Measurements from ENCODE around the gene VARS1.
"Not testable (repeated sequence)": the region's sequence is repeated elsewhere in the genome, so short reads cannot be mapped to it uniquely, and the experiment has no call there.

VARS1 gene

DNA sequence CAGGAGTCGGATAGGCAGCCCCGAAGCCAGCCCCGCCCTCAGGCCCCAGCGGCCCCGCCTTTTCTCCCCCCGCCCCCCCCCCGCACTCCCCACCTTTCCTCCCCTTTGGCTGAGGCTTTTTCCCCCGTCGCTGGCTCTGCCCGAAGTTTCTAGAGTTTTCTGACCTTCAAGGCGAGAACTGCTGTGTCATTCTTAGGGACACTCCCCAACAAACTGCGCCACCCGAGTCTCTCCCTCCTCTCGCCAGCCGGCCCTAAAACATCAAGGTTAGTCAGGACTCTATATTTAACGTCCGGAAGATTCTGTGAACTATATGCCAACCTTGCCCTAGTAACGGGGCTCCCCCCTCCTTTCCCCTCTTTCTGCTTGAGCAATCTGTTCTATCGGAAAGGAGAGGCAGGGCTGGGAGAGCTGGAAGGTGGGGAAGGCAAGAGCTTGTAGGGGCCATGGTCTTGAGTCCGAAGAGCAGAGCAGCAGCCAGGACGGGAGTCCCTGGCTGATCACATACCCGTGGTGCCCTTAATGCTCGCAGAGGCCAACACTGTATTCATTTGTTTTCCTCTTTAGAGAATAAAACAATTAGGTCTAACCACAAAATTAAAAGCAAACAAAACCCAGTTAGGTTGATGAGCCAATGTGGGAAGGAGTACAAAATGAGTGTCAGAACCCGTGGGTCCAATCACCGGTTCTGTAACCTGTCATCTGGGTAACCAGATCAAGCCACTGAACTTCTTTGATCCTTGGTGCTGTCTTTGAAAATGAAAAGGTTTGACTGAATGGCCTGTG lies 26.7 kb upstream of the VARS1 start:
- peak; percentile 77 for DNase-seq (ENCODE audit: low spot score)

DNA sequence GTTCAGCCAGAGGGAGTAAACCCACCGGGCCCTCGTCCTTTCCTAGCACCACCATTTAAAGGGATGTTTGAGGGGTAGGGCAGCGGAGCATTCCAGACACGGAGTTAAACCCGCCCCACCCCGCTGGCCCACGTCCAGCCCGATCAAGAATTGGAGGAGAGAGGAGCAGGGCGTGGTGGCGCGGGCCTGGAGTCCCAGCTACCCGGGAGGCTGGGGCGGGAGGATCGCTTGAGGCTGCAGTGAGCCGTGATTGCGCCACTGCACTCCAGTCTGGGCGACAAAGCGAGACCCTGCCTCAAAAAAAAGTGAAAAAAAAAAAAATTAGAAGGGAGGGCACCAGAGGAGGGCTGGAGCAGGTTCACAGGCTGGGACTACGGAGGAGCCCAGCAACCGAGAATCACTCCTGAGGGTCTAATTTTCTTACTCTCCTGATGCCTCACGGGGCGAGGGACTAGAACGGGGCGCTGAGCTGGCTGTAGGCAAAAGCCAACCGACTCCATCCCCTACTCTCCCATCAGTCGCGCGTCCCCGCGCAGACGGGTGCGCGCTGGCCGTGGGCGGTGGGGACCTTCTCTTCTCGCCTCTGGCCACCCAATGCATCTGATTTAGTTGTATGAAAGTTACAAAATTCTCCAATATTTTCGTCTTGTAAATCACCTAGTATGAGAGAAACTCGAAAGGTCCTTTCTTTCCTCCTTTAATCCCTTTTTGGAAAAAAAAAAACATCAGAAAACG lies 25.9 kb upstream of the VARS1 start:
- peak; percentile 58 for DNase-seq (ENCODE audit: low spot score)

- DNase-seq (ENCODE audit: low spot score), result not testable (repeated sequence)
Measured at GRCh38 chr6:31820399-31820798, 24.8 kb upstream of the VARS1 start.

DNA sequence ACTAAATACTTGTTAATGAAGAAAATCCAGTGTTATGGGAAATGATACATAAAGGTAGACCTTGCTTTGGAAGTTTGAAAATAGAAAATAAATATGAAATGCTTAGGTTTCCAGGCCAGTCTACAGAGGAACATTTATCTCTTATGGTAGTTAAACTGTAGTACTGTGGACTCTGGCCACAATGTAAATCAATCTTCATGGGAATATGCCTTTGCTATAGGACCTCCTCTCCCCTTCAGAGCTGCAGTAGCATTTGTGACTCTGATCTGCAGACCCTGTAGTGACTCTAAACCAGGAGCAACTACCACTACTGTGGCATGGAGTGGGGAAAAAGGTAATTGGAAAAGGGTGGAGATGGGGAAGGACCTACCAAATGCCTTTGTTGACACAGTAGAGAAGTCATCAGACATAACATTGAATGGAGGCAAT lies 24.3 kb upstream of the VARS1 start:
- no peak for DNase-seq (ENCODE audit: low spot score)

DNA sequence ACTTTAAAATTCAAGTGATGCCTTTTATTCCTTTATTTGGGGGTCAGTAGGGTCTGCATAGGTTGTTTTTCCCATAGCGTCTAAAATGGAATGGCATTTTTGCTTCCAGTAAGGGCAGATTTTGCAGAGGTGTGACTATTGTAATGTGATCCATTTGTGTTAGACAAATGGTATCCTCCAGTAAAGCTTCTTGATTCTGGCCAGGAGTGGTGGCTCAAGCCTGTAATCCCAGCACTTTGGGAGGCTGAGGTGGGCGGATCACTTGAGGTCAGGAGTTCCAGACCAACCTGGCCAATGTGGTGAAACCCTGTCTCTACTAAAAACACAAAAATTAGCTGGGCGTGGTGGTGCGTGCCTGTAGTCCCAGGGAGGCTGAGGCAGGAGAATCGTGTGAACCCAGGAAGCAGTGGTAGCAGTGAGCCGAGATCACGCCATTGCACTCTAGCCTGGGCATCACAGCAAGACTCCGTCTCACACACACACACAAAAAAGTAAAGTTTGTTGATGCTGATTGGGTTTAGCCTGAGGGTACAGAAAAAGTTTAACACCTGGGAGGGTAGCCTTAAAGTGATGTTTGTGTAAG lies 22.5 kb upstream of the VARS1 start:
- DNase-seq (ENCODE audit: low spot score), result not testable (repeated sequence)

DNA sequence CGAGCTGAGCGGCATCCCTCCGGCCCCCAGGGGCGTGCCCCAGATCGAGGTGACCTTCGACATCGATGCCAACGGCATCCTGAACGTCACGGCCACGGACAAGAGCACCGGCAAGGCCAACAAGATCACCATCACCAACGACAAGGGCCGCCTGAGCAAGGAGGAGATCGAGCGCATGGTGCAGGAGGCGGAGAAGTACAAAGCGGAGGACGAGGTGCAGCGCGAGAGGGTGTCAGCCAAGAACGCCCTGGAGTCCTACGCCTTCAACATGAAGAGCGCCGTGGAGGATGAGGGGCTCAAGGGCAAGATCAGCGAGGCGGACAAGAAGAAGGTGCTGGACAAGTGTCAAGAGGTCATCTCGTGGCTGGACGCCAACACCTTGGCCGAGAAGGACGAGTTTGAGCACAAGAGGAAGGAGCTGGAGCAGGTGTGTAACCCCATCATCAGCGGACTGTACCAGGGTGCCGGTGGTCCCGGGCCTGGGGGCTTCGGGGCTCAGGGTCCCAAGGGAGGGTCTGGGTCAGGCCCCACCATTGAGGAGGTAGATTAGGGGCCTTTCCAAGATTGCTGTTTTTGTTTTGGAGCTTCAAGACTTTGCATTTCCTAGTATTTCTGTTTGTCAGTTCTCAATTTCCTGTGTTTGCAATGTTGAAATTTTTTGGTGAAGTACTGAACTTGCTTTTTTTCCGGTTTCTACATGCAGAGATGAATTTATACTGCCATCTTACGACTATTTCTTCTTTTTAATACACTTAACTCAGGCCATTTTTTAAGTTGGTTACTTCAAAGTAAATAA lies 21.8 kb upstream of the VARS1 start:
- not testable (repeated sequence) for DNase-seq (ENCODE audit: low spot score)

DNA sequence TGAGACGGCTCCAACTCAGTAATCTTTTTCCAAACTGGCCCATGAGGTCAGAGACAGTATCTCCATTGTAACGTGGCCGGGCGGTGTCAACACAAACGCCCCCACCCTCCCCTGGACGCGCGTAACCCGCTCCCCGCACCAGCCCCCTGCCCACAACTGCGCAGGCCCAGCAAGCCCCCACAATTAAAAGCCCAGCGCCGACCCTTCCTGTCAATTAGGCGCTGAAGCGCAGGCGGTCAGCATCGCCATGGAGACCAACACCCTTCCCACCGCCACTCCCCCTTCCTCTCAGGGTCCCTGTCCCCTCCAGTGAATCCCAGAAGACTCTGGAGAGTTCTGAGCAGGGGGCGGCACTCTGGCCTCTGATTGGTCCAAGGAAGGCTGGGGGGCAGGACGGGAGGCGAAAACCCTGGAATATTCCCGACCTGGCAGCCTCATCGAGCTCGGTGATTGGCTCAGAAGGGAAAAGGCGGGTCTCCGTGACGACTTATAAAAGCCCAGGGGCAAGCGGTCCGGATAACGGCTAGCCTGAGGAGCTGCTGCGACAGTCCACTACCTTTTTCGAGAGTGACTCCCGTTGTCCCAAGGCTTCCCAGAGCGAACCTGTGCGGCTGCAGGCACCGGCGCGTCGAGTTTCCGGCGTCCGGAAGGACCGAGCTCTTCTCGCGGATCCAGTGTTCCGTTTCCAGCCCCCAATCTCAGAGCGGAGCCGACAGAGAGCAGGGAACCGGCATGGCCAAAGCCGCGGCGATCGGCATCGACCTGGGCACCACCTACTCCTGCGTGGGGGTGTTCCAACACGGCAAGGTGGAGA lies 19.7 kb upstream of the VARS1 start, which contains the start of the genes HSPA1A and HSPA1L:
HSPA1A (plus strand) TSS at position 519 of the 814 bp plus-strand sequence; CDS start at position 733, 214 bp downstream.
HSPA1L (minus strand) TSS at position 259 of the 814 bp plus-strand sequence. CDS start 3,311 bp downstream, outside the sequence.
- peak; percentile 89 for DNase-seq (ENCODE audit: low spot score)

DNA sequence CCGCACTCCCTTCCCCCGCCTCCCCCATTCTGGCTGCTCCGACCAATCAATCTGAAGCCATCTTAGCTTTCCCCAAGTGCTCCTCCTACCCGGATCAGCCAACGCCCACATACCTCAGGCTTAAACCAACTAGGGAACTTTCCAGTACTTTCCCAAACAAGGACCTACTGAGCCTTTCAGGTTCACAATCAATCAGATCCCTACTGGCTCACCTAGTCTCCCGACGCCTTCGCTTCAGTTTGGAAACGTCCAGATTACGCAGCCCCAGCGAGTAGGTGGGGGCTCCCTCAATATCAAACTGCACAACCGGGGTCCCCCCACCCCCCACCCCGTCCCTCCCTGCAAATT lies 19.1 kb upstream of the VARS1 start:
- DNase-seq (ENCODE audit: low spot score), result peak; percentile 97

GRCh38 chr6:31813465-31813849 lies 17.9 kb upstream of the VARS1 start:
- no peak for DNase-seq (ENCODE audit: low spot score)

DNA sequence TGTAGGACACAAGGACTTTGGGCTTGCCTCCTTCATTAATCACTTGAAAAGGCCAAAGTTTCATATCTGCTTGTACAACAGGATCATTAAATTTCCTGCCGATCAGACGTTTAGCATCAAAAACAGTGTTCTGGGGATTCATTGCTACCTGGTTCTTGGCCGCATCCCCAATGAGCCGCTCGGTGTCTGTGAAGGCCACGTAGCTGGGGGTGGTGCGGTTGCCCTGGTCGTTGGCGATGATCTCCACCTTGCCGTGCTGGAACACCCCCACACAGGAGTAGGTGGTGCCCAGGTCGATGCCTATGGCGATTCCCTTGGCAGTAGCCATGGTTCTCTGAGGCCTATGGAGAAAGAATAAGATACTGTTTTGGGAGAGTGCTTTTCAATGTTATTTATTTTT lies 16.1 kb upstream of the VARS1 start:
- DNase-seq (ENCODE audit: low spot score), result no peak

GRCh38 chr6:31808599-31808998 lies 13.0 kb upstream of the VARS1 start:
- DNase-seq (ENCODE audit: low spot score), result not testable (repeated sequence)

DNA sequence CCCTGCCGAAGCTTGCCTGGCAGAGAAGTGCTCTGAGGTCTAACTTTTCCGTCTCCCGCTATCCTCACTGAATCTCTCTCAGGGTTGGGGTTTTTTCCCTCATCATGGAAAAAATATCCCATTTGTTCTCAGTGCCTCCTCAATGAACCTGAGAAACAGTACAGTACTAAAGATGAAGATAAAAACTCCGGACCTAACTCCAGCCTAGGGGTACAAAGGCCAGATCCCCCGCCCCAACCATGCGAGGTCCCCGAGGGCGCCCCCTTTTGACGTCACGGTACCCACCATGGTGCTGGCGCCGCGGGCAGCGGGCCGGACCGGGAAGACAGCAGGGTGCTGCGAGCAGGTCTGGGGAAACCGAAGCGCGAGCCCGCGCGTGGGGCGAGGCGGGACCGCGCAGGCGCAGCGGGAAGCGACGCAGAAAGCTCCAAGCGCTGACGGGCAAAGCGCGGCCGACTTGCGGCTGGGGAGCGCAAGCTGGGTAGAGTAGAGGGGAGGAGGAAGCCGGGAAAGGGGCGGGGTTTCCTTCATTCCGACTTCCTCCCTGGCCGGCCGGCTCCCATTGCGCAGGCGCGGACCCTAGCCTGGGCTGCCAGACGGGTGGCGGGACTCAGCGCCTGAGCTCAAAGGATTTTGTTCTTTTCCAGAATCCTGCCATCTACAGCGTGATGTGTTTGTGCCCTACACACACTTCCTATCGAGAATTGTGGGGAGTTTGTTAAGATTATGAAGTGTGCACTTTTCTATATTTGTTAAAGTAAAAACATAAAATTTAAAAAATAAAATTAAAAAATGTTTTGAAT lies 11.1 kb upstream of the VARS1 start, which contains the start of gene LSM2:
LSM2 (minus strand) TSS at position 497 of the 803 bp plus-strand sequence; CDS start at position 288, 209 bp downstream.
- DNase-seq (ENCODE audit: low spot score), result peak; percentile 91

- DNase-seq (ENCODE audit: low spot score), result no peak
Measured at GRCh38 chr6:31805939-31806469, 10.5 kb upstream of the VARS1 start.

DNA sequence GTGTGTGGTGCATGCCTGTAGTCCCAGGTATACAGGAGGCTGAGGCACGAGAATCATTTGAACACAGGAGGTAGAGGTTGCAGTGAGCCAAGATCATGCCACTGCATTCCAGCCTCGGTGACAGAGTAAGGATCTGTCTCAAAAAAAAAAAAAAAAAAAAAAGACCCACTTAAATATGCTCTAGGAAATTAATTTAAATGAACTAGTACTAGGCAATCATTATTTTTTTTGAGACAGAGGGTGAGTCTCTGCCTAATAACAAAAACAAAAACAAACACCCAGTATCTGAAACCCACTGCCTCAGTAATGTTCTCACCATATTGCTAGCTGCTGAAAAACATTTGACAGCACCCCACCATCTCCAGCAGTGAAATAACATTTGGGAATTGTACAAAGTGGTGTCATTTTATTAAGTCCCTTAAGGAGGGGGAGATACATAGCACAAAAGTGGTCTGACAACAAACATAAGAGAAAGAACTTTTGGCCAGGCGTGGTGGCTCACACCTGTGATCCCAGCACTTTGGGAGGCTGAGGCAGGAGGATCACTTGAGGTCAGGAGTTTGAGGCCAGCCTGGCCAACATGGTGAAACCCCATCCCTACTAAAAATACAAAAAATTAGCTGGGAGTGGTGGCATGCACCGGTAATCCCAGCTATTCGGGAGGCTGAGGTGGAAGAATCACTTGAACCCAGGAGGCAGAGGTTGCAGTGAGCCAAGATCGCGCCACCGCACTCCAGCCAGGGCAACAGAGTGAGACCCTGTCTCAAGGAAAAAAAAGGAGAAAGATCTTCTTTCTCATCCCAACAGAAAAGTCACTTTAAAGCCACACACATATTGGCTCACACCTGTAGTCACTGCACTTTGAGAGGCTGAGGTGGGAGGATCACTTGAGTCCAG lies 5.7 kb upstream of the VARS1 start:
- not testable (repeated sequence) for DNase-seq (ENCODE audit: low spot score)

DNA sequence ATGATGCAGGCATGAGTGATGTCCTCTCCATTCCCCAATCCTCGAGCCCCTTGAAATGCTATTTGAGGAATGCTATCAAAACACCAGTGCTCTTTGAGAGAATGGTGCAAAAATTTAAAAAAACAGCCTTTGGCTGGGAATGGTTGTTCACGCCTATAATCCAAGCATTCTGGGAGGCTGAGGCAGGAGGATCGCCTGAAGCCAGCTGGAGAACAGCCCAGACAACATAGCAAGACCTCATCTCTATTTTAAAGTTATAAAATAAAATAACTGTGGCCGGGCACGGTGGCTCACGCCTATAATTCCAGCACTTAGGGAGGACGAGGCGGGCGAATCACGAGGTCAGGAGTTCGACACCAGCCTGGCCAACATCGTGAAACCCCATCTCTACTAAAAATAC lies 4.2 kb upstream of the VARS1 start:
- DNase-seq (ENCODE audit: low spot score), result no peak

DNA sequence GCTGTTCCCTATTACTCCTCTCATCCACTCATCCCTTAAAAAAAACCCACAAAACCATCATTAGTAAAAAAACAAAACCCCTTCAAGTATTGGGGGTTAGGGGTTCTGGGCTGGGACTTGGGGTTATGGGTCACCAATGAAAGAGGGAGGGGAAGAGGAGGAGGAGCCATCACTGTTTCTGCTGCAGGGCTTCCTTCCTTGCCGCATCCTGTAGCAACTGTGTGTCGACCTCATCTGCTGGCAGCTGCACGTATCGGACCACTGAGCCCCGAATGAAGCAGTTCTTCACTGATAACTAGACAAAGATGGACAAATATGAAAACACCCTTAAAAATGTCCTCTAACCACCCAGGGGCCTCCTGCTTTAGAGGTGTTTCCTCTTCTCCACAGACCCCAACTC lies 2.0 kb upstream of the VARS1 start:
- no peak for DNase-seq (ENCODE audit: low spot score)

DNA sequence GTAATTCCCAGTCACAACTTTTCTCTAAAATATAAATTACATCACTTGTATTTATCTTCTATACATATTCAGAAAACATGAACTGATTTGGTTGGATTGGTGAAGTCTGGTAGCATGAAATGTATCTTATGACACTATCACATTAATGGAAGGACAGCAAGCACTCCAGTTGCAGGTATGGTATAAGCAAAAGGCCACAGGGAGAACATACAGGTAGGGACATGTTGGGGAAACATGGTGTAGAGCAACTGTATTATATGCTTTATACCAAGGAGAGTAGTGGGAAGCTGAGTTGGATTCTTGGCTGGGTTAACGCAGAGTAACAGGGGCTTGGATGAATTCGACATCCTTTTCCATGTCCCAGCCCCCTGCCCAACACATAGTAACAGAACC lies 1.4 kb upstream of the VARS1 start:
- DNase-seq (ENCODE audit: low spot score), result no peak

- no peak for DNase-seq (ENCODE audit: low spot score)
Measured at GRCh38 chr6:31794866-31795615, 511 bp downstream of the VARS1 start.
